HS-27A (cell line): ENCODE measurements around the gene USP17L18.
"Not testable (repeated sequence)": the region's sequence is repeated elsewhere in the genome, so short reads cannot be mapped to it uniquely, and the experiment has no call there.

Source experiments
- DNase-seq: peaks from one replicate; pipeline ENCODE4 v3.0.0-alpha.2; 2012; ENCODE audit warnings: low read depth, missing footprints

The USP17L18 gene

DNA sequence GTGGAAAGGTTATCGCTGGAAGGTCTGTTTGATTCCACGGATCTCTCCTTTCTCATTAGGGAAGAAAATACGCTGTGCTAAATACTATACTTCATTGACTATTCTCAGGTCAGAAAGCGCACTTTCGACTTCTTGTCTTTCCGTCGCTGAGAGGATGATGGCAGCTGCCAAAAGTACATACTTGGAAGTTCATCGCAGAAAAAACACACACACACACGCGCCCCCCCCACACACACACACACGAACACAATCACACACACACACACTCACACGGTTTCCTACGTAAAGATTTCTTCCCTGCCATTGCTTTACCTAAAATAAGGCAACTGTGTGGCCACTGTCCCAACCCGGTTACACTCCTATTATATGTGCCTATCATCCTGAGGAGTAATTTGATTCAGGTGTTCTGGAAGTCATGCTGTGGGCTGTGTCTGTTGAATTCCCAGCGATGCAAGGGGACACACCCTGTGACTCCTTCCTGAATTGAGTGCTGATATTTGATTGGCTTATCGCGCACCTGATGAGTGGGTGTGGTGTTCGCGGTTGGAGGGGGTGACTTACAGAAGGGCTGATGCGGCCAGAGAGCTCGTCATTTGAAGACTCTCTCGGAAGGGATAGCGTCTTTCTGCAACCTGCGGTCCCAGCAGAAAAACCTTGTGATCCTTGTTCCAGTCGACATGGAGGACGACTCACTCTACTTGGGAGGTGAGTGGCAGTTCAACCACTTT lies at the start of gene USP17L18:
Gene USP17L18 (plus strand): TSS at position 678 of the 728 bp plus-strand sequence. CDS start 0 bp downstream, at position 678.
- DNase-seq: not testable (repeated sequence)

DNA sequence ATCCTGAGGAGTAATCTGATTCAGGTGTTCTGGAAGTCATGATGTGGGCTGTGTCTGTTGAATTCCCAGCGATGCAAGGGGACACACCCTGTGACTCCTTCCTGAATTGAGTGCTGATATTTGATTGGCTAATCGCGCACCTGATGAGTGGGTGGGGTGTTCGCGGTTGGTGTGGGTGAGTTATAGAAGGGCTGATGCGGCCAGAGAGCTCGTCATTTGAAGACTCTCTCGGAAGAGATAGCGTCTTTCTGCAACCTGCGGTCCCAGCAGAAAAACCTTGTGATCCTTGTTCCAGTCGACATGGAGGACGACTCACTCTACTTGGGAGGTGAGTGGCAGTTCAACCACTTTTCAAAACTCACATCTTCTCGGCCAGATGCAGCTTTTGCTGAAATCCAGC lies 38.1 kb upstream of the USP17L18 start, which contains the start of gene USP17L10:
Gene USP17L10 (plus strand): TSS at position 301 of the 400 bp plus-strand sequence. CDS start 0 bp downstream, at position 301.
- not testable (repeated sequence) for DNase-seq

DNA sequence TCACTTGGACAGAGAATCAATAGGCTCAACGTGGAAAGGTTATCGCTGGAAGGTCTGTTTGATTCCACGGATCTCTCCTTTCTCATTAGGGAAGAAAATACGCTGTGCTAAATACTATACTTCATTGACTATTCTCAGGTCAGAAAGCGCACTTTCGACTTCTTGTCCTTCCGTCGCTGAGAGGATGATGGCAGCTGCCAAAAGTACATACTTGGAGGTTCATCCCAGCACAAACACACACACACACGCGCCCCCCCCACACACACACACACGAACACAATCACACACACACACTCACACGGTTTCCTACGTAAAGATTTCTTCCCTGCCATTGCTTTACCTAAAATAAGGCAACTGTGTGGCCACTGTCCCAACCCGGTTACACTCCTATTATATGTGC lies 33.7 kb upstream of the USP17L18 start:
- not testable (repeated sequence) for DNase-seq

GRCh38 chr4:9215105-9215504 lies 33.3 kb upstream of the USP17L18 start, which contains the start of gene USP17L11:
USP17L11 (plus strand) TSS chr4:9215405; CDS start chr4:9215405, 0 bp downstream.
- DNase-seq: not testable (repeated sequence)

GRCh38 chr4:9219852-9220251 lies 28.6 kb upstream of the USP17L18 start, which contains the start of gene USP17L12:
USP17L12 (plus strand) TSS chr4:9220152; CDS start chr4:9220152, 0 bp downstream.
- not testable (repeated sequence) for DNase-seq

GRCh38 chr4:9224596-9224995 lies 23.8 kb upstream of the USP17L18 start, which contains the start of gene USP17L13:
USP17L13 (plus strand) TSS chr4:9224896; CDS start chr4:9224896, 0 bp downstream.
- DNase-seq: not testable (repeated sequence)

DNA sequence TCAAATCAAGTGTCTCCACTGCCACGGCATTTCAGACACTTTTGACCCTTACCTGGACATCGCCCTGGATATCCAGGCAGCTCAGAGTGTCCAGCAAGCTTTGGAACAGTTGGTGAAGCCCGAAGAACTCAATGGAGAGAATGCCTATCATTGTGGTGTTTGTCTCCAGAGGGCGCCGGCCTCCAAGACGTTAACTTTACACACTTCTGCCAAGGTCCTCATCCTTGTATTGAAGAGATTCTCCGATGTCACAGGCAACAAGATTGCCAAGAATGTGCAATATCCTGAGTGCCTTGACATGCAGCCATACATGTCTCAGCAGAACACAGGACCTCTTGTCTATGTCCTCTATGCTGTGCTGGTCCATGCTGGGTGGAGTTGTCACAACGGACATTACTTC lies 18.2 kb upstream of the USP17L18 start:
- not testable (repeated sequence) for DNase-seq

DNA sequence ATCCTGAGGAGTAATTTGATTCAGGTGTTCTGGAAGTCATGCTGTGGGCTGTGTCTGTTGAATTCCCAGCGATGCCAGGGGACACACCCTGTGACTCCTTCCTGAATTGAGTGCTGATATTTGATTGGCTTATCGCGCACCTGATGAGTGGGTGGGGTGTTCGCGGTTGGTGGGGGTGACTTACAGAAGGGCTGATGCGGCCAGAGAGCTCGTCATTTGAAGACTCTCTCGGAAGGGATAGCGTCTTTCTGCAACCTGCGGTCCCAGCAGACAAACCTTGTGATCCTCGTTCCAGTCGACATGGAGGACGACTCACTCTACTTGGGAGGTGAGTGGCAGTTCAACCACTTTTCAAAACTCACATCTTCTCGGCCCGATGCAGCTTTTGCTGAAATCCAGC lies 14.3 kb upstream of the USP17L18 start, which contains the start of gene USP17L15:
Gene USP17L15 (plus strand): TSS at position 301 of the 400 bp plus-strand sequence. CDS start 0 bp downstream, at position 301.
- DNase-seq: not testable (repeated sequence)

- DNase-seq: not testable (repeated sequence)
Measured at GRCh38 chr4:9238461-9238860, 10.0 kb upstream of the USP17L18 start.

DNA sequence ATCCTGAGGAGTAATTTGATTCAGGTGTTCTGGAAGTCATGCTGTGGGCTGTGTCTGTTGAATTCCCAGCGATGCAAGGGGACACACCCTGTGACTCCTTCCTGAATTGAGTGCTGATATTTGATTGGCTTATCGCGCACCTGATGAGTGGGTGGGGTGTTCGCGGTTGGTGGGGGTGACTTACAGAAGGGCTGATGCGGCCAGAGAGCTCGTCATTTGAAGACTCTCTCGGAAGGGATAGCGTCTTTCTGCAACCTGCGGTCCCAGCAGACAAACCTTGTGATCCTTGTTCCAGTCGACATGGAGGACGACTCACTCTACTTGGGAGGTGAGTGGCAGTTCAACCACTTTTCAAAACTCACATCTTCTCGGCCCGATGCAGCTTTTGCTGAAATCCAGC lies 4.9 kb upstream of the USP17L18 start, which contains the start of gene USP17L17:
Gene USP17L17 (plus strand): TSS at position 301 of the 400 bp plus-strand sequence. CDS start 0 bp downstream, at position 301.
- not testable (repeated sequence) for DNase-seq

- DNase-seq: not testable (repeated sequence)
Measured at GRCh38 chr4:9253078-9253477, 4.6 kb downstream of the USP17L18 start, which contains the start of gene USP17L19. USP17L19 (plus strand) TSS chr4:9253378; CDS start chr4:9253378, 0 bp downstream.

DNA sequence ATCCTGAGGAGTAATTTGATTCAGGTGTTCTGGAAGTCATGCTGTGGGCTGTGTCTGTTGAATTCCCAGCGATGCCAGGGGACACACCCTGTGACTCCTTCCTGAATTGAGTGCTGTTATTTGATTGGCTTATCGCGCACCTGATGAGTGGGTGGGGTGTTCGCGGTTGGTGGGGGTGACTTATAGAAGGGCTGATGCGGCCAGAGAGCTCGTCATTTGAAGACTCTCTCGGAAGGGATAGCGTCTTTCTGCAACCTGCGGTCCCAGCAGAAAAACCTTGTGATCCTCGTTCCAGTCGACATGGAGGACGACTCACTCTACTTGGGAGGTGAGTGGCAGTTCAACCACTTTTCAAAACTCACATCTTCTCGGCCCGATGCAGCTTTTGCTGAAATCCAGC lies 9.4 kb downstream of the USP17L18 start, which contains the start of gene USP17L20:
Gene USP17L20 (plus strand): TSS at position 301 of the 400 bp plus-strand sequence. CDS start 0 bp downstream, at position 301.
- not testable (repeated sequence) for DNase-seq

GRCh38 chr4:9262572-9262971 lies 14.1 kb downstream of the USP17L18 start, which contains the start of gene USP17L21:
USP17L21 (plus strand) TSS chr4:9262872; CDS start chr4:9262872, 0 bp downstream.
- not testable (repeated sequence) for DNase-seq

- not testable (repeated sequence) for DNase-seq
Measured at GRCh38 chr4:9267319-9267718, 18.9 kb downstream of the USP17L18 start, which contains the start of gene USP17L22. USP17L22 (plus strand) TSS chr4:9267619; CDS start chr4:9267619, 0 bp downstream.

DNA sequence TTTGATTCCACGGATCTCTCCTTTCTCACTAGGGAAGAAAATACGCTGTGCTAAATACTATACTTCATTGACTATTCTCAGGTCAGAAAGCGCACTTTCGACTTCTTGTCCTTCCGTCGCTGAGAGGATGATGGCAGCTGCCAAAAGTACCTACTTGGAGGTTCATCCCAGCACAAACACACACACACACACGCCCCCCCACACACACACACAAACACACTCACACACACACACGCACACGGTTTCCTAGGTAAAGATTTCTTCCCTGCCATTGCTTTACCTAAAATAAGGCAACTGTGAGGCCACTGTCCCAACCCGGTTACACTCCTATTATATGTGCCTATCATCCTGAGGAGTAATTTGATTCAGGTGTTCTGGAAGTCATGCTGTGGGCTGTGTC lies 23.3 kb downstream of the USP17L18 start:
- not testable (repeated sequence) for DNase-seq
